Neural cell (in vitro differentiated cells): Measurements from ENCODE around the gene MYO5A. TPM values are rescaled to one million over a fixed set of nuclear protein-coding genes. Genes with fewer than 3 reads are reported as not detected.

Experiments
- H2AFZ ChIP-seq: fragments of 200-600, 300-800 bp; sonication (generic), shearing (Covaris generic); 2 replicates; pipeline ENCODE4 v1.6.0; 2014; ENCODE audit warnings: low read depth, mild to moderate bottlenecking, antibody characterized with exemption, low read length, moderate library complexity
- H3F3A ChIP-seq: fragments of 200-600 bp; shearing (Covaris generic); 2 replicates; pipeline ENCODE4 v1.6.1; 2016; ENCODE audit warnings: mild to moderate bottlenecking, moderate library complexity, mixed read lengths, antibody characterized with exemption, low read length; ENCODE audit not compliant: insufficient read depth, poor library complexity, severe bottlenecking
- H3K27ac ChIP-seq: fragments of 200-600, 300-800 bp; sonication (generic), shearing (Covaris generic); 2 replicates; pipeline ENCODE4 v1.5.1; 2014; ENCODE audit warnings: mild to moderate bottlenecking, low read length, moderate library complexity
- H3K27me3 ChIP-seq: fragments of 300-800, 200-600 bp; sonication (generic), shearing (Covaris generic); 2 replicates; pipeline ENCODE4 v1.6.0; 2014; ENCODE audit warnings: mild to moderate bottlenecking, low read depth, low read length, moderate library complexity; ENCODE audit not compliant: insufficient read depth
- H3K36me3 ChIP-seq: fragments of 300-800, 200-600 bp; sonication (generic), shearing (Covaris generic); 2 replicates; pipeline ENCODE4 v1.5.1; 2014; ENCODE audit warnings: mild to moderate bottlenecking, antibody characterized with exemption, low read length, moderate library complexity; ENCODE audit not compliant: insufficient read depth
- H3K4me2 ChIP-seq: fragments of 300-800, 200-600 bp; sonication (generic), shearing (Covaris generic); 2 replicates; pipeline ENCODE4 v1.6.0; 2014; ENCODE audit warnings: mild to moderate bottlenecking, low read length
- H3K4me3 ChIP-seq: fragments of 300-800, 200-600 bp; sonication (generic), shearing (Covaris generic); 2 replicates; pipeline ENCODE4 v1.5.1; 2014; ENCODE audit warnings: mild to moderate bottlenecking, low read length, moderate library complexity
- H3K79me2 ChIP-seq: fragments of 200-600 bp; shearing (Covaris generic); replicated peaks from 2 replicates; pipeline ENCODE4 v1.6.0; 2014; ENCODE audit warnings: mild to moderate bottlenecking, low read length, moderate library complexity; ENCODE audit not compliant: insufficient read depth
- H3K9ac ChIP-seq: fragments of 300-800, 200-600 bp; sonication (generic), shearing (Covaris generic); 2 replicates; pipeline ENCODE4 v1.6.1; 2016; ENCODE audit warnings: mild to moderate bottlenecking, low read length, mixed read lengths
- H3K9me2 ChIP-seq: fragments of 200-600 bp; shearing (Covaris generic); 2 replicates; pipeline ENCODE4 v1.6.1; 2016; ENCODE audit warnings: mild to moderate bottlenecking, low read length, mixed read lengths; ENCODE audit not compliant: insufficient read depth
- H3K9me3 ChIP-seq: fragments of 200-600, 300-800 bp; sonication (generic), shearing (Covaris generic); 2 replicates; pipeline ENCODE4 v1.6.1; 2016; ENCODE audit warnings: mild to moderate bottlenecking, mixed run types, low read length, moderate library complexity, mixed read lengths
- H4K20me1 ChIP-seq: fragments of 200-600 bp; shearing (Covaris generic); 2 replicates; pipeline ENCODE4 v1.6.1; 2016; ENCODE audit warnings: mild to moderate bottlenecking, mixed run types; ENCODE audit not compliant: insufficient read depth
- CTCF ChIP-seq: fragments of 450-650 bp; IDR thresholded peaks from 2 replicates; pipeline ENCODE4 v1.5.1; 2014; ENCODE audit warnings: antibody characterized with exemption, mild to moderate bottlenecking, moderate library complexity; ENCODE audit not compliant: poor library complexity, severe bottlenecking
- EP300 ChIP-seq: fragments of 450-650 bp; conservative IDR thresholded peaks from 2 replicates; pipeline ENCODE4 v1.6.1; 2014; ENCODE audit warnings: antibody characterized with exemption, mild to moderate bottlenecking, moderate library complexity; ENCODE audit not compliant: poor library complexity, severe bottlenecking
- EZH2 ChIP-seq: fragments of 200-600, 300-800 bp; shearing (Covaris generic), sonication (generic); IDR thresholded peaks from 2 replicates; pipeline ENCODE4 v1.6.1; 2014; ENCODE audit warnings: antibody characterized with exemption, low read length, borderline replicate concordance, mild to moderate bottlenecking; ENCODE audit not compliant: insufficient read depth, poor library complexity, severe bottlenecking
- MXI1 ChIP-seq: fragments of 450-650 bp; conservative IDR thresholded peaks from 2 replicates; pipeline ENCODE4 v1.6.1; 2014; ENCODE audit warnings: antibody characterized with exemption, mild to moderate bottlenecking; ENCODE audit not compliant: poor library complexity, severe bottlenecking
- POLR2AphosphoS5 ChIP-seq: IDR thresholded peaks from 2 replicates; pipeline ENCODE4 v1.6.1; 2012
- RAD21 ChIP-seq: fragments of 450-650 bp; conservative IDR thresholded peaks from 2 replicates; pipeline ENCODE4 v1.6.1; 2014; ENCODE audit warnings: antibody characterized with exemption, mild to moderate bottlenecking, moderate library complexity
- REST ChIP-seq: IDR thresholded peaks from 2 replicates; pipeline ENCODE4 v1.6.1; 2012; ENCODE audit warnings: borderline replicate concordance
- SMC3 ChIP-seq: fragments of 450-650 bp; conservative IDR thresholded peaks from 2 replicates; pipeline ENCODE4 v1.6.1; 2014; ENCODE audit warnings: antibody characterized with exemption, mild to moderate bottlenecking, moderate library complexity; ENCODE audit not compliant: poor library complexity
- TAF1 ChIP-seq: IDR thresholded peaks from 2 replicates; pipeline ENCODE4 v1.6.1; 2012; ENCODE audit warnings: low read depth
- polyA plus RNA-seq: library from polyadenylated mRNA; depleted of rRNA; stranded (reverse); fragments of >200 nt; gene quantifications from 2 replicates; pipeline ENCODE4 v1.2.3, GENCODE V29; 2014

The MYO5A gene
- polyA plus RNA-seq, 1 donor from 2014 or later: 43.8 TPM

GRCh38 chr15:52537459-52537858, 8.8 kb upstream of the MYO5A start:
- no peak overlapping the region for H3K4me2 ChIP-seq
- no peaks in the 10 kb centered on the region for H3K27me3 ChIP-seq
- no peak overlapping the region for H3K27ac ChIP-seq
- H3F3A ChIP-seq: no peaks in the 10 kb centered on the region
- no peak overlapping the region for H3K4me3 ChIP-seq
- H3K79me2 ChIP-seq: no peaks in the 10 kb centered on the region
- no peaks in the 10 kb centered on the region for H4K20me1 ChIP-seq
- no peak overlapping the region for H2AFZ ChIP-seq
- H3K36me3 ChIP-seq: no peaks in the 10 kb centered on the region
- no peaks in the 10 kb centered on the region for H3K9me2 ChIP-seq
- TF ChIP-seq RAD21 (no peak), EZH2 (no peak), SMC3 (no peak), MXI1 (no peak), EP300 (no peak), CTCF (no peak), TAF1 (no peak), POLR2AphosphoS5 (no peak), REST (no peak)
- no peak overlapping the region for H3K9ac ChIP-seq
- H3K9me3 ChIP-seq: no peaks in the 10 kb centered on the region

- Histone ChIP-seq H3K27ac (no peak overlapping the region), H3F3A (no peaks in the 10 kb centered on the region), H3K9ac (no peak overlapping the region), H3K36me3 (no peaks in the 10 kb centered on the region), H3K4me3 (no peak overlapping the region), H2AFZ (no peak overlapping the region), H3K27me3 (no peaks in the 10 kb centered on the region), H3K9me3 (no peaks in the 10 kb centered on the region), H3K79me2 (peaks cover 4% of the 10 kb centered on the region), H4K20me1 (no peaks in the 10 kb centered on the region), H3K4me2 (no peak overlapping the region), H3K9me2 (no peaks in the 10 kb centered on the region)
- no peak for TF ChIP-seq REST
Observed at GRCh38 chr15:52532427-52532826, 3.7 kb upstream of the MYO5A start.
